ENCODE results near the gene ITPR2.
"Not testable (repeated sequence)": the region's sequence is repeated elsewhere in the genome, so short reads cannot be mapped to it uniquely, and the experiment has no call there.

The ITPR2 gene

DNA sequence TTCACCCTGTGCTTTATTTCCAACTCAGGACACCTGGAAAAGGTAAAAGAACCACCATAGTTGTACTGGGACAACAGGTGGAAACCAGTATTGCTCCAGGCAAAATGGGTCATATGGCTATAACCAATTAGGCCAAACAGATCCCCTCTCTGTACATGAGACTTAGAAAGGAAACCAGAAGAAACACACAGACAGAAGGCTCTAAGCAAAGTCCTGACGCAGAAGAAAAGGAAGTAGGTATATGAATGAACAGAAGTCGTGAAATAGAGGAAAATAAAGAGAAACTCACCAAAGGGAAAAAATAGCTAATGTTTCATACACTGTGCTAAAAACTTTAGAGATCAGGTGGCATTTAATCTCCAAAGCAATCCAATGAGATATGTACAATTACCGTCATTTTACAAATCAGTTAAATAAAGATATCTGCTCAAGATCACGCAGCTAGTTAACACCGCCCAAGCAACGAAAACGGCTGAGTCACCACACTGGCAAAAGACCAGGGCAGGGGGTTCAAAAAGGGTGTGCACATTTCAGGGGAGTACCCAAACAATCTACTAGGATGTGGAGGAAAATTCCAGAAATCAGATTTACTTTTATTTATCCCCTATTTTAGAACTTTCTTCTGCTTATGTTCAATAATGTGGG lies 82.3 kb downstream of the ITPR2 start:
- DNase-seq, result no peak

DNA sequence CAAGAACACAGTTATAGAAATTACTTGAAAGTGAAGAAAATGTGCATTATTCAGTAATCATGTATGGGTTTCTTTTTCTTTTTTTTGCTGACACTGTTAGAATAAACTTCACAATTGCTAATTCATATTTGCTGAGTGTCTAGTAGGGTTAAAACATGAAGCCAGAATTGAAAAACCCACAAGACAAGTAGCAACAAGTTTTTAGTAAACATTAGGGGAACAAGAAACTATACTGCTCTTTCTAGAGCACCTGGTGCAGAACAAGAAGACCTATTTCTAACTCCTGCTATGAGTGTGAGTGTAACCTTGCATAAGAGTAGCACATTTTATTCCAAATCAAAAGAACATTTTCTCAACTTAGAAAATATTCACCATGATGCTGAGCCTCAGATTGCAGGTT lies 83.2 kb downstream of the ITPR2 start:
- no peak for DNase-seq

- DNase-seq, result peak; percentile 18
Observed at GRCh38 chr12:26748741-26749431, 84.1 kb downstream of the ITPR2 start.

DNA sequence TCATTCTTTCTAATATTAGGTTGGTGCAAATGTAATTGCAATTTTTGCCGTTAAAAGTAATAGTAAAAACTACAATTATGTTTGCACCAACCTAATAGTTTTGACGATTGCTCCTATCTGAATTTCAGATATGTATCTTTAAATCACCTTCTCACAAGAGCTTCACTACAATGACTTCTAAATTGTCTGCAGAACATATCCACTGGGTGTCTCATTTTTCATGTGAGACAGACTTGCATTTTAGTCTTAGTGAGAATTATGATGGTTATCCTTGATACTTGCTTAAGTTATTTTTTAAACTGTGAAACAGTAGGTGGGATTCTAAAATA lies 84.6 kb downstream of the ITPR2 start:
- no peak for DNase-seq

- no peak for DNase-seq
Observed at GRCh38 chr12:26746121-26746714, 86.8 kb downstream of the ITPR2 start.

GRCh38 chr12:26744697-26745440 lies 88.1 kb downstream of the ITPR2 start:
- DNase-seq, result no peak

DNA sequence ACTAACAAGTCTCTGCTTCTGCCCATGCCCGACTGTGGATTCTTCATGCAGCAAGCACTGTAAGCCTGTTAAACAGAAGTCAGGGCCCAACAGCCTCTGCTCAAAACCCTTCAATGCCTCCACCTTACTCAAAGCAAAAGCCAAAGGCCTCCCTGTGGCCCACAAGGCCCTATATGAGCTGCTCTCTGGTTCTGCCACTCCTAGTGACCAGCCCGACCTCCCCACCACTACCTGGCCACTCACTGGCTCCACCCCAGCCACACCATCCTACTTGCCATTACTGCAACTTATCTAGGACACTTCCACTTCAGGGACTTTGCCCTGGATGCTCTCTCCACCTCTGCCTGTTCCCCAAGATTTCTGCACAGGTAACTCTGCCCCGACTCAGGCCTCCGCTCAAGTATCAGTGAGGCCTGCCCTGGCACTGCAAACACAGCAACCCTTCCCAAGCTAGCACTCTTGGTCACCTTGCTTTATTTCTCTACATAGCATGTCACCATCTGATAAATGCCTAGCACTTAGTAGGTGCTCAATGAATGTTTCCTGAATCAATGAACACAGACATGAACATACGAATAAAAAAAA lies 88.9 kb downstream of the ITPR2 start:
- no peak for DNase-seq

DNA sequence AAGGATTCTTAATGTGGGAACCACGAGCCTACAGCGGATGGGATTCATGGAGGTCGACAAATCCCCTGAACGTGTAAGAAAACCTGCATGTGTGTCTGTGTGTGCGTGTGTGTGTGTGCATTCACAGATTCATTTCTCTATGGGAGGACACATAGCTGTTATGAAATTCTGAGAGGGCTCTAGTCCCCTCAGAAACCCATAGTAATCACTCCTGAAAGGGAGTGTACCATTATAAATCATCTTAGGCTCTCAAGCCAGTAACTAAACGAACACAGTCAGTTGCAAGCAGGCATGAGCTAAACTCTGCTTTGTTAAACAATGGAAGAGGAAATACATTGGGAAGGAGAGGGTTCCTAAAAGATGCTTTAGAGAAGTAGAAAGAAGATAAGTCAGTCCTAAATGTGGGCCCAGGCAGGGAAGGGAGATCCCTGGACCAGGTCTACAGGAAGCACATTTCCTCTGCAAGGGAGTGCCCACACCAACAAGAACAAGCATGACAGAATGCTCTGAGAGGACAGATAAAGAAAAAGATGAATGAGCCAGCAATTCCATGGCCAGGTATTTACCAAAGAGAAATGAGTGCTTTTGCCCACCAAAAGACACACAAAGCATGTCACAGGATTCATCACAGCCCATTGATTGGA lies 91.3 kb downstream of the ITPR2 start:
- DNase-seq, result no peak

GRCh38 chr12:26740991-26741390 lies 92.0 kb downstream of the ITPR2 start:
- no peak for DNase-seq

DNA sequence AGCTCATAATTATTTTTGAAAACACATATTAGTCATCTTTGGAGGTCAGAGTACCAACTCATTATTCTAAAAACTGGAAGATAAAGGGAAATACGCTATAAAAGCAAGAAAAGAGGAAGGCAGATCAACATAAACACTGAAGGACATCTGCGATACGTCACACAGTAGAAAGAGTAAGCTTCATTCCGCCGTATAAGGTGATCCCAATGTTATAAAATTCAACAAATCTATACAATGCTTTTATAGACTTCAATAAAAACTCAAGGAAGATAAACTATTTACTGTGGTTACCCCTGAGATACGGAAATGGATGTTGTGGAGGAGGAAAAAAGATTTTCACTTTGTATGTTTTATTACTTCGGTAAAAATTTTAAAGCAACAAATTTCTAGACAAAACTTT lies 92.6 kb downstream of the ITPR2 start:
- DNase-seq, result no peak

DNA sequence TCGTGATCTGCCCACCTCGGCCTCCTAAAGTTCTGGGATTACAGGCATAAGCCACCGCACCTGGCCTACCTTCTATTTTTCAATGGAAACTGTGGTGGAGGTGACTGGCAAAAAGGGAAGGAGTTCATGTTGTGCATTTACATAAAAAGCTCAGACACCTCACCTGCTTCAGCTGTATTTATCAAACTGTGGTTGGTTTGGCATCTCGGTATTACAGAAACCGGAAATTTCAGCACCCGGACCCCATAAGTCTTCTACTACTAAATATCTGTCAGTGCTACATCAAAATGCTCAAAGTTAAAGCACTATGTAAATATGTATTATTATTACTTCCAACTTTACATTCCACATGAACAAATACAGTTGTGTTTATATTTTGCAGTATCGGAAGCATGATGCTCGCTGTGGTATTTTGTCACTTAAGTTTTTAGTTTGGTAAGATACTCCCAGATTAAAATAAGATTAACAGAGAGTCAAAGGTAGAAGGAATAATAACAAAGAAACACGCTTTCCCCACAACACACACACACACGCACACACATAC lies 95.4 kb downstream of the ITPR2 start:
- no peak for DNase-seq

- DNase-seq, result no peak
Observed at GRCh38 chr12:26736563-26737486, 96.2 kb downstream of the ITPR2 start.

GRCh38 chr12:26735249-26735639 lies 97.8 kb downstream of the ITPR2 start:
- DNase-seq, result no peak

GRCh38 chr12:26734510-26735248 lies 98.3 kb downstream of the ITPR2 start:
- DNase-seq, result no peak

- DNase-seq, result no peak
Observed at GRCh38 chr12:26732005-26732908, 100.7 kb downstream of the ITPR2 start.

- DNase-seq, result no peak
Observed at GRCh38 chr12:26730481-26731350, 102.3 kb downstream of the ITPR2 start.

DNA sequence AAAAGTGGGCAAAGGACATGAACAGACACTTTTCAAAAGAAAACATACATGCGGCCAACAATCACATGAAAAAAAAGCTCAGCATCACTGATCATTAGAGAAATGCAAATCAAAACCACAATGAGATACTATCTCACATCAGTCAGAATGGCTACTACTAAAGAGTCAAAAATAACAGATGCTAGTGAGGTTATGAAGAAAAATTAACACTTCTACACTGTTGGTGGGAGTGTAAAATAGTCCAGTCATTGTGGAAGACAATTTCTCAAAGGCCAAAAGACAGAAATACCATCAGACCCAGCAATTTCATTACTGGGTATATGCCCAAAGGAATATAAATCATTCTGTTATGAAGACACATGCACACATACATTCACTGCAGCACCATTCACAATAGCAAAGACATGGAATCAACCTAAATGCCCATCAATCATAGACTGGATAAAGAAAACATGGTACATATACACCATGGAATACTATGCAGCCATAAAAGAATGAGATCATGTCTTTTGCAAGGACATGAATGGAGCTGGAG lies 103.8 kb downstream of the ITPR2 start:
- DNase-seq, result not testable (repeated sequence)

All from CD4-positive, alpha-beta T cell treated with Interleukin-4 for 4 hours (primary cell).